NCI-H2196 treated with DMSO at 0.1 percent for 48 hours (cell line): ENCODE data around the gene CAMSAP1.

ENCODE experiments used
- DNase-seq: peaks from one replicate; lab custom pipeline; 2025; ENCODE audit not compliant: unreplicated experiment; lab: John Stamatoyannopoulos, UW

The CAMSAP1 gene

GRCh38 chr9:135793221-135794056, 113.9 kb downstream of the CAMSAP1 start:
- no peak for DNase-seq

GRCh38 chr9:135792268-135793128, 114.8 kb downstream of the CAMSAP1 start:
- no peak for DNase-seq

DNA sequence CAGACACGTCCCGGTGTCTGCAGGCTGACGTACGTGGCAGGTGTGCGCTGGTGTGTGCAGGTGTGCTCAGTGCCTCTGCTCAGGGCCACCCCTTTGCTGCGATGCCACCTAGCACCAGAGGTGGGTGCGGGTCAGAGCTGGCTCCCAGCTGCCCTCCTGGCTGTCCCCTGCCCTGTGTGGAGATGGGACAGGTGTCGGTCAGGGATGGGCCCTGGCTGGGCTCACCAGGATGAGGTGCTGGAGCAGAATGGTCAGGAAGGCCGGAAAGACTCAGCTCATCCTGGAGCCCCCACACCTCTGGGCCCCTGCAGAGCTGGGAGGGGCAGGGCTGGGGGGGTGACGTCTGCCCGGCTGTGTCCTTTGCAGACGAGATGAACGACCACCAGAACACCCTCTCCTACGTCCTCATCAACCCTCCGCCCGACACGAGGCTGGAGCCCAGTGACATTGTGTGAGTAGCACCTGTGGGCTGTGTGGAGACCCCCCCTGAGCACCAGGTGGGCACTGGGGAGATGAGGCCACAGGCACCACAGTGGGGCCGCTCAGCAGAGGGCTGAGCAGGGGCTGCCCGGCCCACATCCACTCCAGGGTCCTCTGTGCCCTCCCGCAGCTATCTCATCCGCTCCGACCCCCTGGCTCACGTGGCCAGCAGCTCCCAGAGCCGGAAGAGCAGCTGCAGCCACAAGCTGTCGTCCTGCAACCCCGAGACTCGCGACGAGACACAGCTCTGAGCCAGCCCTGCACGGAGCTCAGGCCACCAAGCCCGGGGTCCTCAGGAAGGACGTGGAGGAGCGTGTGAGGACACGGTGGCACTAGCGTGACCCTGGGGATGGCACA, 115.7 kb downstream of the CAMSAP1 start:
- no peak for DNase-seq

DNA sequence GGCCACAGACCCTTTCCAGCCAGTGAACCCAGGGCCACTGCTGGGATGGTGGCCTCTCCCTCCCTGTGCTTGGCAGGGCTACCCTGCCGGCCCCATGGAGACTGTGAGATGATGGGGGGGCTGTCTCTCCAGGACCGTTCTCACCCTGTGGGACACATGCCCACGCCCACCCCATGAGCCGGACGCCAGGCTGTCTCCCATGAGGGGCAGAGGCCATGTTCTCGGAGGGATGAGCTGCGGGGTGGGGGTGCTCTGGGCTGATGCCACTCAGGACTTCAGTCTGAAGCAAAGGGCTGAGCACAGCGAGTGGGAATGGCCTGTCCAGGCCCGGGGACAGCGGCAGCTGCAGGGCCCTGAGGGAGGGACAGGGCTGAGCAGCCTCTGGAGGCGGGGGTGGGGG, 116.5 kb downstream of the CAMSAP1 start:
- no peak for DNase-seq

GRCh38 chr9:135790356-135790755, 117.0 kb downstream of the CAMSAP1 start:
- no peak for DNase-seq

GRCh38 chr9:135789838-135790291, 117.5 kb downstream of the CAMSAP1 start:
- no peak for DNase-seq

DNA sequence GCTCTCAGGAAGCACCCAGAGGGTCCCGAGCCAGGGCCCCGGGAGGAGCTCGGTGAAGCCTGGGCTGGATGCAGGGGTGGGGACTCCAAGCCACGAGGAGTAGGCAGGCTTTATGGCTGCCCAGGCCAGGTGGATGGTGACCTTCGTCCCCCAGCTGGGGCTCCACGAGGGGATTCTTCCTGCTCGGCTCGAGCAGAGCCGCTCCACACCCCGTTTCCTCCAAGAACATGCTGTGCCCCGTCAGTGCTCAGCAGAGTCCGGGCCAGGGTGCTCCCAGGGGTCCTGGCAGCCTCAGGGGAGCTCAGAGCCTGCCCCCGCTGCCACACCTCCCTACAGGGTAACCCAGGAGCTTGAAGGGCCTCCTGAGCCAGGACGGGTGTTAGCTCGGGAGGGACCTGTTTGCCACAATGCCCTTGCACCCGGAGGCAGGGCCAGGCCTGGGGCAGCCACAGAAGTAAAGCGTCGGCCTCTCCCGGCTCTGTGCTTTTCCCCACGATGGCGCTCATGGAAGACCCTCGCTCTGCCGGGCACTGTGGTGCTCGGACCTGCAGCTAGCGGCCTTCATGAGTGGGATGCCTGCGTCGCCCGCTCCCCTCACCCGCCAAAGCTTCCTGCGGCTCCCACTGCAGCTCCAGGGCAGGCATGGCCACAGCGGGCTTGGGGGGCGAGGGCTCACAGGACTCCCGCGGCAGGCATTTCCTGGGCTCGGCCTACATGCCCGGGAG, 118.6 kb downstream of the CAMSAP1 start:
- DNase-seq: no peak

- DNase-seq: no peak
Observed at GRCh38 chr9:135787776-135788575, 119.4 kb downstream of the CAMSAP1 start.

DNA sequence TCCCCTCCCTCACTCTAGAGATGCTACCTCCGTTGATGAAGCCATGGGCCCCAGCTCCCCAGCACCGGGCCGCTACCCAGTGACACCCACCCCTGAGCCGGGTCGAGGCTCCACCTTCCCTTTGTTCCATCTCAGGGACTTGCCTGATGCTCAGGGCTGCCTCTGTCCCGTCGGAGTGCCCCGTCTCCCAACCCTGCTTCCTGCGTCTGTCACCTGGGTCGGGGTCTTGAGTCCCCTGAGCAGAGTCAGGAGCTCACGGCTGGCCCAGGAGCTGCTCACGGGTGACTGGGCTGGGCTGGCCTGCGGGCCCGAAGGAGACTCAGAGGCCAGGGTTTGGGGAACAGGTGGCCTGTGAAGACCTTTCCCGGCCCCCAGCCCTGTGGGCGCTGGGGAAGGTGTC, 120.0 kb downstream of the CAMSAP1 start:
- DNase-seq: no peak

DNA sequence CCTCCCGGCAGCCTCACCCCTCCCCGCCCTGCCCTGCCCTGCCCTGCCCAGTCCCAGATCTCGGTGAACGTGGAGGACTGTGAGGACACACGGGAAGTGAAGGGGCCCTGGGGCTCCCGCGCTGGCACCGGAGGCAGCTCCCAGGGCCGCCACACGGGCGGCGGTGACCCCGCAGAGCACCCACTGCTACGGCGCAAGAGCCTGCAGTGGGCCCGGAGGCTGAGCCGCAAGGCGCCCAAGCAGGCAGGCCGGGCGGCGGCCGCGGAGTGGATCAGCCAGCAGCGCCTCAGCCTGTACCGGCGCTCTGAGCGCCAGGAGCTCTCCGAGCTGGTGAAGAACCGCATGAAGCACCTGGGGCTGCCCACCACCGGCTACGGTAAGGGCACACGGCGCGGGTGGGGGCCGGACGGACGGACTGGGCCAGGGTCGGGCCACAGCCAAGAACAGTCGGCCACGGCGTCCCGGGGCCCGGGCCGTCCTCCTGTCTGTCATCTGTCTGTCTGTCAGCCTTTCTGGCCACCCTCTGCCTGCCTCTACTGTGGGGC, 121.1 kb downstream of the CAMSAP1 start:
- DNase-seq: no peak

GRCh38 chr9:135785013-135785575, 122.3 kb downstream of the CAMSAP1 start:
- no peak for DNase-seq

DNA sequence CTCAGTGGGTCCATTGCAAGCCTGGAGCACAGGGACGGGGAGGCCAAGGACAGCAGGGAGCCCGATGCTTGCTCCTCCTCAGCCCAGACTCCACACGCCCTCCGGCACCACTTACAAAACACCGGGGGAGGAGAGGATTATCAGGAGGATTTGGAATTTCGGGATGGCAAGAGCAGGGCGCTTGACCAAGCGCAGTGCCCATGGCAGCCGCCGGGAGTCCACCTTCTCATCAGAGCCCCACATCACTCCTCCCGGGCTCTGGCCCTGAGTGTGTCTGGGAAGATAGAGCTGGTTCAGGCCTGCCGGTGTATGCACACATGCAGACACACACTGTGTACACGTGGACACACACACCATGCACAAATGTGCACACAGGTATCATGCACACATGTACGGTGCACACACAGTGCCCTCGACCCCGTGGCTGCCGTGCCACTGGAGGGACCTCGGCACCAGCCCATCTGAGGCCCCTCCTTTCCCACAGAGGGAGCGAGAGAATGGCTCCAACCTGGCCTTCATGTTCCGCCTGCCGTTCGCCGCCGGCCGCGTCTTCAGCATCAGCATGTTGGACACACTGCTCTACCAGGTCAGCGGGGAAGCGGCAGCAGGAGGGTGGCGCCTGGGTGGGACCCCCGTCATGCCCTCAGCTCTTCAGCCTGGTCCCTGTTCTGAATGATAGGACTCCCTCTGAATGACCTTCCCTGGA, 123.7 kb downstream of the CAMSAP1 start:
- no peak for DNase-seq

DNA sequence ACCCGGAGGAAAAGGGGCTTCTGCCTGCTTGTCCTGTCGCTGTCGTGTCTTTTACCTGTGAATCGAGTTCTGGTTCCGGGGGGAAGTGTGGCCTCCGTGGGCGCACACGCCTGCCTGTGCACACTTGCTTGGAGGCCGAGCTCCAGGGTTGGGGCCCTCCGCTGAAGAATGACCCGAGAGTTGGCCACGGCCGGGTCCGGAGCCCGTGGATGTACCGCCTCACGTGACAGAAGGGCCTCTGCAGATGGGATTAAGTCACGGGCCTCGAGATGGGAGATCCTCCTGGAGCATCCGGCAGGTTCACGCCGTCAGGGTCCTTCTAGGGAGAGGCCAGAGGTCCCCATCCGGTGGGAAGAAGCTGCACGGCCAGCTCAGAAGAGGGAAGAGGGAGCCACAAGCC, 124.4 kb downstream of the CAMSAP1 start:
- no peak for DNase-seq

DNA sequence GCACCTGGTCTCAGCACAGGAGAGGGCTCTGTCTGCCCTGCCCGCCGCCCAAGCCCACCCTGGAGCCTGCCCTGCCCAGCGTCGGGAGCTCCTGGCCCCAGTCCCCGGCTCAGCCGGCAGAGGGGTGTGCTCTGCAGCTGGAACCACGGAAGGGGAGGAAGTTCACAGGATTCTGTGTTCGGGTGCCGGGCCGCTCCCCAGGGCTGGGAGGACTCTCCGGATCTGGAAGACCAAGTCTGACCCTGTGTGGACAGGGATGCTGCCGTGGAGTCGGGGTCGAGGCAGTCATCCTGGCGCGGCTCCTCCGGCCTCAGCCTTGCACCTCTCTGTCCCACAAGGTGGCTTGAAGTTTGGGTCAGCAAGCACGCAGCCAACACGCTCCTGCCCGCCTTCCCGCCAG, 126.7 kb downstream of the CAMSAP1 start:
- no peak for DNase-seq

DNA sequence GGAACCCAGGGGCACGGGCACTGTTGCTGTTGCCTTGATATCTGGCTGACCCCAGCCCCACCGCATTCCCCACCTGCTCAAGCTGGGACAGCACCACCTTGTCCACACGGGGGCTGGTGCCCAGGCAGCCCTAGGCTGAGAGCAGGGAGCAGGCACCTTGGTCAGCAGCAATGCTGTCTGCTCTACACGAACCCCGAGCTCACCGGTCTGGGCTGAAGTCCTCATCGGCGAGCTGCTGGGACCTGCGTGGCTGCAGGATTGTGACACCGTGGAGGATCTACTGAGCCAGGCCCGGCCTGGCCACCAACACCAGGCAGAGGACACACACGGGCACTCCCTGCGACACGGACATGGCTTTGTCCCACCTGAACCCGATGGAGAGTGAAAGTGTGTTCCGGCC, 127.3 kb downstream of the CAMSAP1 start:
- DNase-seq: no peak

GRCh38 chr9:135779571-135779970, 127.8 kb downstream of the CAMSAP1 start:
- DNase-seq: no peak

GRCh38 chr9:135778421-135778820, 128.9 kb downstream of the CAMSAP1 start:
- DNase-seq: no peak

DNA sequence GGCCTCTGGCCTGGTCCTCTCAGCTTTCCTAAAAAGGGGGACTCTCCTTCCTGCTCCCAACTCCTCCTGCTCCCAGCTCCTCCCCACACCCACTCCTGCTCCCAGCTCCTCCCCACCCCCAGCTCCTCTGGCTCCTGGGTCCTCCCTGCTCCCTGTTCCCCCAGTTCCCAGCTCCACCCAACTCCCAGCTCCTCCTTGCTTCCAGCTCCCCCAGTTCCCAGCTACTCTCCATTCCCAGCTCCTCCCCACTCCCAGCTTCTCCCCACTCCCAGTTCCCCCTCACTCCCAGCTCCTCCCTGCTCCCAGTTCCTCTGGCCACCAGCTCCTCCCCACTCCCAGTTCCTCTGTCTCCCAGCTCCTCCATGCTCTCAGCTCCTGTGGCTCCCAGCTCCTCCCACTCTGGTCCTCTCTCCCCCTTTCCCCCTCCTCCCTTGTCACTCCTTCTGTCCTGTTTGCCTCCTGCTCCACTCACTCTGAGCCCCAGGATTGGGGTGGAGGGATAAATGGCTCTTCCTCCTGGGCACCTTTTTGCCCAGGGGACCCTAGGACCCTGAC, 129.6 kb downstream of the CAMSAP1 start:
- DNase-seq: no peak
